ENCODE measurements around the gene SLC9C1.

Gene SLC9C1

GRCh38 chr3:112126511-112126911 lies 167.5 kb downstream of the SLC9C1 start:
- H3K27ac ChIP-seq (ENCODE audit: low read length, poor library complexity, severe bottlenecking), result peak overlapping the region; percentile 77
- H3K18ac ChIP-seq (ENCODE audit: low read depth in 1 of 2, low read length in 2 of 2), result no peak overlapping the region
- no peak overlapping the region for H4K91ac ChIP-seq (ENCODE audit: low read length)
- H3K9me3 ChIP-seq (ENCODE audit: control insufficient read depth, low read length), result no peaks in the 10 kb centered on the region
- H3K4ac ChIP-seq (ENCODE audit: low read depth in 1 of 2, low read length in 2 of 2), result no peak overlapping the region
- H3K4me2 ChIP-seq (ENCODE audit: low read length, poor library complexity, severe bottlenecking), result no peak overlapping the region
- no peak overlapping the region for H2BK15ac ChIP-seq (ENCODE audit: low read depth, poor library complexity, severe bottlenecking)
- no peak overlapping the region for H4K8ac ChIP-seq (ENCODE audit: low read length)
- H3K14ac ChIP-seq (ENCODE audit: low read length in 2 of 2), result no peak overlapping the region
- H3K36me3 ChIP-seq (ENCODE audit: control insufficient read depth in 1 of 2, insufficient read depth in 2 of 2, low read depth in 1 of 2, low read length in 2 of 2), result peaks cover 4 to 9% of the 10 kb centered on the region in 2 experiments
- H3K4me3 ChIP-seq (ENCODE audit: insufficient read depth in 1 of 2, low read depth in 1 of 2, low read length in 2 of 2), result peak overlapping the region in 1 of 2 experiments; percentile 52
- no peaks in the 10 kb centered on the region for H3K27me3 ChIP-seq (ENCODE audit: control insufficient read depth in 1 of 2, insufficient read depth in 1 of 2, low read length in 2 of 2)
- no peak overlapping the region for H2BK5ac ChIP-seq (ENCODE audit: low read depth, low read length, poor library complexity, severe bottlenecking)
- WGBS, result 45% methylated on average over 1 of the region's 1 CpG
- H3K23ac ChIP-seq (ENCODE audit: low read length in 2 of 2), result no peak overlapping the region
- peaks cover 2% of the 10 kb centered on the region for H3K4me1 ChIP-seq (ENCODE audit: control insufficient read depth, insufficient read depth, low read depth, low read length)
- H2AK5ac ChIP-seq (ENCODE audit: low read length, severe bottlenecking), result no peak overlapping the region
- no peak overlapping the region for H2AFZ ChIP-seq (ENCODE audit: low read depth, low read length)
- H2BK12ac ChIP-seq (ENCODE audit: low read length in 2 of 2), result no peak overlapping the region
- peaks cover 5% of the 10 kb centered on the region for H3K79me1 ChIP-seq (replicated peaks; ENCODE audit: low read length, poor library complexity, severe bottlenecking)
- H2BK120ac ChIP-seq (ENCODE audit: low read depth, low read length), result no peak overlapping the region
- DNase-seq, result no peak
- peak overlapping the region; percentile 63 for H3K9ac ChIP-seq (ENCODE audit: low read length)

GRCh38 chr3:112124907-112125607 lies 169.0 kb downstream of the SLC9C1 start:
- Histone ChIP-seq H2AK5ac (ENCODE audit: low read length, severe bottlenecking) (peak overlapping the region; percentile 61), H4K8ac (ENCODE audit: low read length) (no peak overlapping the region), H3K27me3 (ENCODE audit: control insufficient read depth in 1 of 2, insufficient read depth in 1 of 2, low read length in 2 of 2) (no peaks in the 10 kb centered on the region), H3K4me3 (ENCODE audit: insufficient read depth in 1 of 2, low read depth in 1 of 2, low read length in 2 of 2) (no peak overlapping the region), H3K4ac (ENCODE audit: low read depth in 1 of 2, low read length in 2 of 2) (no peak overlapping the region), H3K9me3 (ENCODE audit: control insufficient read depth, low read length) (no peaks in the 10 kb centered on the region), H3K18ac (ENCODE audit: low read depth in 1 of 2, low read length in 2 of 2) (peak overlapping the region in 1 of 2 experiments; percentile 38), H2BK15ac (ENCODE audit: low read depth, poor library complexity, severe bottlenecking) (no peak overlapping the region), H3K14ac (ENCODE audit: low read length in 2 of 2) (no peak overlapping the region), H2AFZ (ENCODE audit: low read depth, low read length) (no peak overlapping the region), H2BK5ac (ENCODE audit: low read depth, low read length, poor library complexity, severe bottlenecking) (no peak overlapping the region), H3K27ac (ENCODE audit: low read length, poor library complexity, severe bottlenecking) (no peak overlapping the region), H3K23ac (ENCODE audit: low read length in 2 of 2) (no peak overlapping the region), H4K91ac (ENCODE audit: low read length) (no peak overlapping the region), H3K79me1 (replicated peaks; ENCODE audit: low read length, poor library complexity, severe bottlenecking) (peaks cover 8% of the 10 kb centered on the region), H3K4me2 (ENCODE audit: low read length, poor library complexity, severe bottlenecking) (no peak overlapping the region), H3K36me3 (ENCODE audit: control insufficient read depth in 1 of 2, insufficient read depth in 2 of 2, low read depth in 1 of 2, low read length in 2 of 2) (peaks cover 4 to 7% of the 10 kb centered on the region in 2 experiments), H3K4me1 (ENCODE audit: control insufficient read depth, insufficient read depth, low read depth, low read length) (peaks cover 2% of the 10 kb centered on the region), H3K9ac (ENCODE audit: low read length) (no peak overlapping the region), H2BK12ac (ENCODE audit: low read length in 2 of 2) (no peak overlapping the region), H2BK120ac (ENCODE audit: low read depth, low read length) (no peak overlapping the region)
- WGBS, result 58% methylated on average over 5 of the region's 5 CpGs
- no peak for DNase-seq

DNA sequence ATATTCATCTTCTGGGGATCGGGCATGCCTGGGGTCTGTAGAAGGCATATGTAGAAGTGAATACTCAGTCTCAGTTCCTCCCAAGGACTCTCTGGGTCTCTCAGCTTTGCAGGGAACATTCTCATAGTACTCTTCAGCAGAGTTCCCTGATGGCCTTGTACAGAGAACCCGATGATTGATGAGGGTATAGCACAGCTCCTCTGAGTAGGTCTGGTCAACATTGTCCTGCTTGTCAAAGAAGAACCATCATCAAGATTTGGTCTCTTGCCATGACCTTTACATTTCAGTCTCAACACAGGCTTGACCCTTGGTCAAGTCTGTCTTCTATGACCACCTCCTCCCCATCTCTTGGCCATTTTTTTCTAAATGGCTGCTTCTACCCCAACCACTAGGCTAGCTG lies 170.5 kb downstream of the SLC9C1 start:
- Histone ChIP-seq H3K36me3 (ENCODE audit: control insufficient read depth in 1 of 2, insufficient read depth in 2 of 2, low read depth in 1 of 2, low read length in 2 of 2) (peaks cover 4 to 11% of the 10 kb centered on the region in 2 experiments), H2BK120ac (ENCODE audit: low read depth, low read length) (no peak overlapping the region), H3K27ac (ENCODE audit: low read length, poor library complexity, severe bottlenecking) (no peak overlapping the region), H3K9me3 (ENCODE audit: control insufficient read depth, low read length) (no peaks in the 10 kb centered on the region), H3K9ac (ENCODE audit: low read length) (no peak overlapping the region), H2AFZ (ENCODE audit: low read depth, low read length) (no peak overlapping the region), H2AK5ac (ENCODE audit: low read length, severe bottlenecking) (no peak overlapping the region), H3K18ac (ENCODE audit: low read depth in 1 of 2, low read length in 2 of 2) (no peak overlapping the region), H3K4me3 (ENCODE audit: insufficient read depth in 1 of 2, low read depth in 1 of 2, low read length in 2 of 2) (no peak overlapping the region), H3K4me1 (ENCODE audit: control insufficient read depth, insufficient read depth, low read depth, low read length) (peaks cover 2% of the 10 kb centered on the region), H3K27me3 (ENCODE audit: control insufficient read depth in 1 of 2, insufficient read depth in 1 of 2, low read length in 2 of 2) (no peaks in the 10 kb centered on the region), H3K14ac (ENCODE audit: low read length in 2 of 2) (no peak overlapping the region), H2BK15ac (ENCODE audit: low read depth, poor library complexity, severe bottlenecking) (no peak overlapping the region), H3K4me2 (ENCODE audit: low read length, poor library complexity, severe bottlenecking) (no peak overlapping the region), H4K8ac (ENCODE audit: low read length) (no peak overlapping the region), H3K23ac (ENCODE audit: low read length in 2 of 2) (no peak overlapping the region), H2BK5ac (ENCODE audit: low read depth, low read length, poor library complexity, severe bottlenecking) (no peak overlapping the region), H3K4ac (ENCODE audit: low read depth in 1 of 2, low read length in 2 of 2) (no peak overlapping the region), H2BK12ac (ENCODE audit: low read length in 2 of 2) (no peak overlapping the region), H3K79me1 (replicated peaks; ENCODE audit: low read length, poor library complexity, severe bottlenecking) (peaks cover 12% of the 10 kb centered on the region), H4K91ac (ENCODE audit: low read length) (no peak overlapping the region)
- no peak for DNase-seq
- WGBS, result 95% methylated on average over 2 of the region's 2 CpGs

GRCh38 chr3:112122870-112123269 lies 171.1 kb downstream of the SLC9C1 start:
- no peak overlapping the region for H4K91ac ChIP-seq (ENCODE audit: low read length)
- peaks cover 4 to 11% of the 10 kb centered on the region in 2 experiments for H3K36me3 ChIP-seq (ENCODE audit: control insufficient read depth in 1 of 2, insufficient read depth in 2 of 2, low read depth in 1 of 2, low read length in 2 of 2)
- peaks cover 2% of the 10 kb centered on the region for H3K4me1 ChIP-seq (ENCODE audit: control insufficient read depth, insufficient read depth, low read depth, low read length)
- H2BK15ac ChIP-seq (ENCODE audit: low read depth, poor library complexity, severe bottlenecking), result no peak overlapping the region
- no peaks in the 10 kb centered on the region for H3K27me3 ChIP-seq (ENCODE audit: control insufficient read depth in 1 of 2, insufficient read depth in 1 of 2, low read length in 2 of 2)
- H3K9me3 ChIP-seq (ENCODE audit: control insufficient read depth, low read length), result no peaks in the 10 kb centered on the region
- H3K4me3 ChIP-seq (ENCODE audit: insufficient read depth in 1 of 2, low read depth in 1 of 2, low read length in 2 of 2), result no peak overlapping the region
- no peak overlapping the region for H3K27ac ChIP-seq (ENCODE audit: low read length, poor library complexity, severe bottlenecking)
- H3K23ac ChIP-seq (ENCODE audit: low read length in 2 of 2), result no peak overlapping the region
- DNase-seq, result no peak
- H3K18ac ChIP-seq (ENCODE audit: low read depth in 1 of 2, low read length in 2 of 2), result no peak overlapping the region
- no peak overlapping the region for H3K4ac ChIP-seq (ENCODE audit: low read depth in 1 of 2, low read length in 2 of 2)
- no peak overlapping the region for H4K8ac ChIP-seq (ENCODE audit: low read length)
- H3K14ac ChIP-seq (ENCODE audit: low read length in 2 of 2), result no peak overlapping the region
- H2BK5ac ChIP-seq (ENCODE audit: low read depth, low read length, poor library complexity, severe bottlenecking), result no peak overlapping the region
- H2AK5ac ChIP-seq (ENCODE audit: low read length, severe bottlenecking), result no peak overlapping the region
- no peak overlapping the region for H3K4me2 ChIP-seq (ENCODE audit: low read length, poor library complexity, severe bottlenecking)
- H3K79me1 ChIP-seq (replicated peaks; ENCODE audit: low read length, poor library complexity, severe bottlenecking), result peaks cover 12% of the 10 kb centered on the region
- no peak overlapping the region for H3K9ac ChIP-seq (ENCODE audit: low read length)
- no peak overlapping the region for H2BK12ac ChIP-seq (ENCODE audit: low read length in 2 of 2)
- H2BK120ac ChIP-seq (ENCODE audit: low read depth, low read length), result no peak overlapping the region
- no peak overlapping the region for H2AFZ ChIP-seq (ENCODE audit: low read depth, low read length)
